Kidney (tissue), 14 donors: Measurements from ENCODE around the gene NT5DC4. TPM values are rescaled to one million over a fixed set of nuclear protein-coding genes. Genes with fewer than 3 reads are reported as not detected.

ENCODE experiments used
- DNase-seq, 5 donors: peaks; one replicate each; pipeline ENCODE4 v3.0.0-alpha.2; 2013 to 2020
- FAIRE-seq: peaks from 2 replicates; lab custom pipeline; 2012; peaks lifted over from hg19 to GRCh38; lab: Jason Lieb, UNC
- H3K27ac ChIP-seq, 2 donors: one replicate each; pipeline ENCODE4 v1.7.0; 2013; ENCODE audit warnings: low read depth in 2 of 2, low read length in 2 of 2, inconsistent platforms in 1 of 2
- H3K27me3 ChIP-seq: one replicate; pipeline ENCODE4 v1.7.1; 2013; ENCODE audit warnings: low read length, inconsistent platforms; ENCODE audit not compliant: control insufficient read depth, insufficient read depth
- H3K36me3 ChIP-seq, 3 donors: one replicate each; pipeline versions ENCODE4 v1.7.0 to v1.7.1; 2013; ENCODE audit warnings: low read length in 3 of 3, control low read depth in 1 of 3, inconsistent platforms in 1 of 3; ENCODE audit not compliant: insufficient read depth in 3 of 3, control insufficient read depth in 2 of 3
- H3K4me1 ChIP-seq, 3 donors: one replicate each; pipeline versions ENCODE4 v1.7.0 to v1.7.1; 2013; ENCODE audit warnings: low read length in 3 of 3, inconsistent platforms in 1 of 3, low read depth in 1 of 3; ENCODE audit not compliant: control insufficient read depth in 2 of 3, insufficient read depth in 2 of 3
- H3K4me3 ChIP-seq, 3 donors: one replicate each; pipeline versions ENCODE4 v1.7.0 to v1.8.1; 2013; ENCODE audit warnings: low read length in 3 of 3, control low read depth in 1 of 3, inconsistent platforms in 1 of 3
- H3K9ac ChIP-seq, 3 donors: one replicate each; pipeline versions ENCODE4 v1.7.0 to v1.7.1; 2013; ENCODE audit warnings: low read length in 3 of 3, control low read depth in 1 of 3, inconsistent platforms in 1 of 3
- H3K9me3 ChIP-seq, 3 donors: one replicate each; pipeline versions ENCODE4 v1.7.0 to v1.7.1; 2013; ENCODE audit warnings: low read length in 3 of 3, control low read depth in 1 of 3, inconsistent platforms in 1 of 3; ENCODE audit not compliant: control insufficient read depth in 2 of 3, insufficient read depth in 1 of 3
- CTCF ChIP-seq: IDR thresholded peaks from 3 replicates; pipeline ENCODE4 v1.5.1; 2012; ENCODE audit warnings: mild to moderate bottlenecking, moderate library complexity, borderline replicate concordance; ENCODE audit not compliant: insufficient read depth; ENCODE audit errors: extremely low read depth
- intact Hi-C: fragments of 100-400 bp; cut with DNase I; formaldehyde crosslinking; loops from one replicate; pipeline ENCODE4 v1.11.1; 2022
- polyA plus RNA-seq: library from polyadenylated mRNA; stranded (reverse); fragments of 350-450 nt; fragmentation: Illumina TruSeq; extraction: RNeasy Lipid Tissue Mini Kit (QIAGEN cat#74804); gene quantifications from one replicate; pipeline ENCODE4 v1.2.3, GENCODE V29; 2014; ENCODE audit warnings: low read depth, low replicate concordance; ENCODE audit not compliant: insufficient read depth
- total RNA-seq: library from RNA; stranded (reverse); fragmentation: NEBNext Ultra II Directional; extraction: Animal tissue kit (Norgen Biotek cat#: 25700); gene quantifications from one replicate; pipeline ENCODE4 v1.2.1, GENCODE V29; 2021
- donor health status: control.
- donor health status: control.
- donor health status: control.
- donor health status: control.
- donor health status: control.
- donor health status: DM: yes; HTN: yes; CAD: no.
- donor health status: Normal renal cell carcinoma (clear cell type).

NT5DC4 gene
- total and polyA plus RNA-seq, 2 donors from 2014 or later = not detected

- intact Hi-C loops = no loop called here
- DNase-seq = no peak
- no peaks in the 10 kb centered on the region for H3K36me3 ChIP-seq
- no peaks in the 10 kb centered on the region for H3K9me3 ChIP-seq
- no peak overlapping the region for H3K4me3 ChIP-seq
- no peak for FAIRE-seq
- peaks cover 0 to 4% (median 0%) of the 10 kb centered on the region in 3 donors for H3K4me1 ChIP-seq
- no peak overlapping the region for H3K27ac ChIP-seq
- no peak for TF ChIP-seq CTCF
- H3K9ac ChIP-seq = no peak overlapping the region
- H3K27me3 ChIP-seq = no peaks in the 10 kb centered on the region
These were observed 37.9 kb downstream of the NT5DC4 start for GRCh38 chr2:112758711-112759110.

- Histone ChIP-seq H3K9me3 (no peaks in the 10 kb centered on the region), H3K27me3 (no peaks in the 10 kb centered on the region), H3K36me3 (no peaks in the 10 kb centered on the region), H3K9ac (no peak overlapping the region), H3K4me3 (no peak overlapping the region), H3K4me1 (peaks cover 0 to 4% (median 2%) of the 10 kb centered on the region in 3 donors), H3K27ac (no peak overlapping the region)
- no peak for TF ChIP-seq CTCF
- DNase-seq = no peak
- no peak for FAIRE-seq
- intact Hi-C loops = no loop called here
These were observed 39.3 kb downstream of the NT5DC4 start for GRCh38 chr2:112760149-112760548.

- intact Hi-C loops = no loop called here
- Histone ChIP-seq H3K36me3 (no peaks in the 10 kb centered on the region), H3K9ac (no peak overlapping the region), H3K4me3 (no peak overlapping the region), H3K9me3 (no peaks in the 10 kb centered on the region), H3K27me3 (no peaks in the 10 kb centered on the region), H3K27ac (no peak overlapping the region), H3K4me1 (peaks cover 0 to 2% (median 0%) of the 10 kb centered on the region in 3 donors)
- FAIRE-seq = no peak
- DNase-seq = no peak
- no peak for TF ChIP-seq CTCF
These were observed 41.5 kb downstream of the NT5DC4 start for GRCh38 chr2:112762276-112762675.
